Epithelial cell of proximal tubule (primary cell): Measurements from ENCODE around the gene PATE2. TPM values are rescaled to one million over a fixed set of nuclear protein-coding genes. Genes with fewer than 3 reads are reported as not detected.

Source experiments
- DNase-seq: peaks from one replicate; pipeline ENCODE4 v3.0.0-alpha.2; 2011; ENCODE audit warnings: low read depth
- H3K4me3 ChIP-seq: 2 replicates; pipeline ENCODE4 v1.5.1; 2011; ENCODE audit warnings: low read depth, mild to moderate bottlenecking, low read length
- CTCF ChIP-seq: conservative IDR thresholded peaks from 2 replicates; pipeline ENCODE4 v1.5.1; 2012; ENCODE audit warnings: low read depth, mild to moderate bottlenecking, low read length
- total RNA-seq: library from RNA; depleted of rRNA; stranded (reverse); fragments of >200 nt; gene quantifications from 2 replicates; pipeline ENCODE4 v1.2.3, GENCODE V29; 2015

The PATE2 gene
- total RNA-seq, 1 donor from 2014 or later, result not detected

GRCh38 chr11:125784678-125785077 is 6.0 kb upstream of the PATE2 start:
- H3K4me3 ChIP-seq, result no peak overlapping the region
- no peak for DNase-seq
- no peak for TF ChIP-seq CTCF

- no peak overlapping the region for H3K4me3 ChIP-seq
- TF ChIP-seq CTCF, result no peak
- DNase-seq, result no peak
Measured at GRCh38 chr11:125777309-125777708, 1.3 kb downstream of the PATE2 start.

- TF ChIP-seq CTCF, result no peak
- no peak for DNase-seq
- no peak overlapping the region for H3K4me3 ChIP-seq
Measured at GRCh38 chr11:125773516-125773915, 5.1 kb downstream of the PATE2 start.

- H3K4me3 ChIP-seq, result no peak overlapping the region
- no peak for DNase-seq
- TF ChIP-seq CTCF, result no peak
Measured at GRCh38 chr11:125772834-125773505, 5.7 kb downstream of the PATE2 start.

GRCh38 chr11:125770583-125770982 is 8.0 kb downstream of the PATE2 start:
- H3K4me3 ChIP-seq, result no peak overlapping the region

GRCh38 chr11:125768336-125769046 is 10.1 kb downstream of the PATE2 start:
- DNase-seq, result no peak
- H3K4me3 ChIP-seq, result no peak overlapping the region
- TF ChIP-seq CTCF, result no peak

More at GRCh38 chr11:125770583-125770982, 8.0 kb downstream of the PATE2 start:
- no peak for TF ChIP-seq CTCF
- no peak for DNase-seq
